Amniotic stem cell (primary cell): ENCODE results near the gene CYP1B1.

ENCODE experiments used
- DNase-seq: peaks from one replicate; lab custom pipeline; 2025; lab: John Stamatoyannopoulos, UW

CYP1B1 gene

GRCh38 chr2:38074764-38075506 is 1.0 kb downstream of the CYP1B1 start:
- no peak for DNase-seq

DNA sequence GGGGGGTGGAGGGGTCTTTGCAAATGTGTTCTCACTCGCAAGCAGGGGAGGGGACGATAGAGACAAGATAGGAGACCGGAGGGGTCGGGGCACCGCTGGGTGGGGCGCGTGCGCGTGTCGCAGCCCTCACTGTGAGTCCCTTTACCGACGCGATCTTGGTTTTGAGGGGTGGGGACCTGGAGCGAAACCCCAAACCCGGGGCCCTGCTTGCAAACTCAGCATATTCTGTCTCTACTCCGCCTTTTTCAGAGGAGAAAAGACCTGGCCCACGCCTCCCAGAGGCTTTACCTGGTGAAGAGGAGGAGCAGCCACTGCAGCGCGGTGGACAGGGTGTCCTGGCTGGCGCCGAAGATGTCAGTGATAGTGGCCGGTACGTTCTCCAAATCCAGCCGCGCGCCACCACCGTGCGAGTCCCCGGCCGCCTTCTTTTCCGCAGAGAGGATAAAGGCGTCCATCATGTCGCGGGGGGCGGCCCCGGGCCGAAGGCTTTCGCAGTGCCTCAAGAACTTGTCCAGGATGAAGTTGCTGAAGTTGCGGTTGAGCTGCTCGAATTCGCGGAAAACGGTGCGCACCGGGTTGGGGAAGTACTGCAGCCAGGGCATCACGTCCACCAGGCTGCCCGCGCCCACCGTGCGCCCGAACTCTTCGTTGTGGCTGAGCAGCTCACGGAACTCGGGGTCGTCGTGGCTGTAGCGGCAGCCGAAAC is 1.7 kb downstream of the CYP1B1 start:
- no peak for DNase-seq

GRCh38 chr2:38073211-38074057 is 2.5 kb downstream of the CYP1B1 start:
- no peak for DNase-seq

DNA sequence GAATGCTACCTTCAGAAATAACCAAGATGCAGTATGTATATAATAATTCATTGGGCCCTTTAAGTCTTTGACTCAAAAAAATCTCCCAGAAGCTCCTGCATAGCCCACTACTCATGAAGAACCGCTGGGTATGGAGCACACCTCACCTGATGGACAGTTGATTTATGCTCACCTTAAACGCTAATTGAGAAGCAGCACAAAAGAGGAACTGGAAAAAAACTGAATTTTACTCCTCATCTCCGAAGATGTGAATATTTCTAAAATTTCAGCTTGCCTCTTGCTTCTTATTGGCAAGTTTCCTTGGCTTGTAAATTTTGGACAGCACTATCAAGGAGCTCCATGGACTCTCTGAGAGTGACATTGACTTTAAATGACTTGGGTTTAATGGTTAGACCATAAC is 5.5 kb downstream of the CYP1B1 start:
- DNase-seq = no peak

- DNase-seq = no peak
These were observed 7.7 kb downstream of the CYP1B1 start for GRCh38 chr2:38068234-38068633.

DNA sequence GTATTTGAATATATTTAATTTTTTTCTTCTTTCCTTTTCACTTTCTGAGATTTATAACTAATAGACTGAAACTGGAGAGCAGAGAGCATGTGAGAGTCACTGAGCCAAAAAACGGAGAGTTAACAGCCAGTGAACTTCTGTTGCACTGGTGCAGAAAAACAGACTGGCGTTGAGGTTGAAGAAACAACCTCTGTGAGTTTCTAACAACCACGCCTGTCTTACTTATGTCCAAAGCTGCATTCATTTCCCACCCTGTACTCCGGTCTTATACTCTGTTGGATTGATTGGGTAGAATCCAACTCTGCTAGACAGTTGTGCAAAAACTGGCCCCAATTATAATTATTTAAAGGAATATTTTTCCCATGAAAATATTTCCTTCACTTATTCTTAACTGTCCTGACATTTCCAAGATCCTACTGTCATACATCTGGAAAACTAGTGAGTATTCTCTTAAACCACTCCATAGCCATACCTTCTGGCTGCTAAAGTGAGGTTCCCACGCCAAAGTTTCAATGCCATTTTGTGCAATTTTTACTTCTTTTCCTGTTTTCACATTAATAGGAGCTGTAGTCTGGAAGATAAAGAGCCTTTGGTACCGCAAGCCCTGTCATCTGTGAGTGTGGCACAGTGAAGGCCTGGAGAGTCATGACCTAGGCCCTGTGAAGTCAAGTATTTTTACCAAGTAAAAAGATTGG is 9.4 kb downstream of the CYP1B1 start:
- DNase-seq = no peak

GRCh38 chr2:38065502-38066135 is 10.3 kb downstream of the CYP1B1 start:
- no peak for DNase-seq

- no peak for DNase-seq
These were observed 11.0 kb downstream of the CYP1B1 start for GRCh38 chr2:38064801-38065501.

DNA sequence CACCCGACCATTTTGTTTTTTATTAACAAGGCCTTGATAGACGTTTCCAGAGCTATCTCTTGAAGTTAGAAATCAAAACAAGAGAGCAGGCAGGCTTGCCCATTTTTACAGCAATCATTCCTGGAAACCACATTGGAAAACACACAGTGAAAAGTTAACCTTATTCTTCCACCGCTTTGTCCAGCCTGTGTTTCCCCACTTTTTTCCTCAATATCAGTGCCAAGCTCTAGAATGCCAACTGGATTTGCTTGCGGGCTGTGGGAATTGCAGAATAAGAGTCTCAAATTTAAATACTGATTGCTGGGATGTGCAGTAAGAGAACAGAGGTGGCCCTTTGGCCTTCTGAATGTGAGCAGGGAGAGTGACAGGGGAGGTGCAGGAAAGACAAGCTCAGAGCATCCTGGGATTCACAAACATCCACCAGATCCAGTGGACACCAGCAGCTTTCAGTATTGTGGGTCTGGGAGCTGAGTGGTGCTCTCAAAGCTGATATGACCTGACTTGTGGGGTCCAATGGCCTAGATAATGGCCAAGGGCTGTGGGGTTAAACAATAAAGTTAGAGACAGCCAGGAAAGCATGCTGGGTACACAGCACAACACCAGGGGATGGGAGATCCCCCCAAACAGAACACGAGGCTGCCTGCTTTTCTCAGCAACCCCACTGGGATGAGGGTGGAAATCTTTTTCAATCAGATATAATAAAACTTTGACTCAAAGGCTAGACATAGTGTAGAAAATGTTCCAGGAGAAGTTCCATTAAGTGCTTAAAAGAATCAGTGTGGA is 15.5 kb downstream of the CYP1B1 start:
- DNase-seq = no peak

- DNase-seq = no peak
These were observed 18.1 kb downstream of the CYP1B1 start for GRCh38 chr2:38057651-38058410.

GRCh38 chr2:38056216-38056615 is 19.7 kb downstream of the CYP1B1 start:
- no peak for DNase-seq

- DNase-seq = no peak
These were observed 30.1 kb downstream of the CYP1B1 start for GRCh38 chr2:38045811-38046210.

DNA sequence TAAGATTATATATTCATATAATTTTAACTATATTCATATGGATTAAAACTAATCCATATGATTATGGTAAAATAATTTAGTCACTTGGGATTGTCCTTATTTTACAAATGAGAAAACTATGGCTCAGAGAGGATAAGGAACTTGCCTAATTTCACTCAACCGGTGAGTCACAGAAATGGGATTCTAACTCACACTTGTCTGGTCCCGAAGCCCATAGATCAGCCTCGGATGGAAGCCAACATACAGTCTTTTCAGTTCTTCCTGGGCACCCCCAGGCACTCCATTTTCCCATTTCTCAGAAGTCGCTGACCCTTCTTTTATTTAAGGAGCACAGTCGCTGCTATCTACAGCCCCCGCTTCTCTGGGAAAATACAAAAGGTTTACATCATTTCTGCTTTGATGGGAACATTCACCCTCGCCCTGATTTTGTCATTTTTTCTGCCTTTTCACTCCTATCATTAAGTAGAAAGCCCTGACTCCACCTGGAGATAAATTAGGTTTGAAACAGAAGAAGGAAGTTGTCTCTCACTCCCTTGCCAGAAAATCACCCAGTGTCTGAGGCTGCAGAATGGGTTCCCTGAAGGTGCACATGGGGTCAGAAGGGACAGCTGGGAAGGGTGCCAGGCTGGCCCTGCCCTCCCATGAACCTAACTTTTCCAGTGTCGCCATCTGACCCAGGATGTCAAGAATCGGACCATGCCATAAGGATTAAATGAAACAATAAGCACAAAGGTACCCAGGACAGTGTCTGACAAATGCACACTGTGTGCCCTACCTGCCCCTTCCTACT is 36.6 kb downstream of the CYP1B1 start:
- DNase-seq = no peak

GRCh38 chr2:38038682-38039081 is 37.3 kb downstream of the CYP1B1 start:
- DNase-seq = no peak

- no peak for DNase-seq
These were observed 38.0 kb downstream of the CYP1B1 start for GRCh38 chr2:38037757-38038621.

GRCh38 chr2:38037325-38037724 is 38.6 kb downstream of the CYP1B1 start:
- no peak for DNase-seq

DNA sequence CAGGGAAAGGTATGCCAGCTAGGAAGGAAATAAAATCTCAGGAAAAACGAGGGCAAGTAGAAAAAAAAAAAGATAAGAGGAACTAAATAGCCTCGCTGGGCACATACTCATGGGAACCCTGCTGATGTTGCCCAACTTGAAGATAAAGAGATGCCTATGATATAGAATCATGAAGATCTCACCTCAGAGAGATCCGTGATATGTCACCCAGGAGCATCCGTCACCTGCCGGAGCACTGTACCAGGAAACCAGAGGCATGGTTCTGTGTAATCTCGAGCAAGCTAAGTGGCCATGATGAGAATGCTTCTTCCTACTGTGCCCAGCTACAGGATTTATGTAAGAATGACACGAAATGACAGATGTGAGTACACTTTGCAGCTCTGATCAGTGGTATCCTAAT is 40.0 kb downstream of the CYP1B1 start:
- no peak for DNase-seq

DNA sequence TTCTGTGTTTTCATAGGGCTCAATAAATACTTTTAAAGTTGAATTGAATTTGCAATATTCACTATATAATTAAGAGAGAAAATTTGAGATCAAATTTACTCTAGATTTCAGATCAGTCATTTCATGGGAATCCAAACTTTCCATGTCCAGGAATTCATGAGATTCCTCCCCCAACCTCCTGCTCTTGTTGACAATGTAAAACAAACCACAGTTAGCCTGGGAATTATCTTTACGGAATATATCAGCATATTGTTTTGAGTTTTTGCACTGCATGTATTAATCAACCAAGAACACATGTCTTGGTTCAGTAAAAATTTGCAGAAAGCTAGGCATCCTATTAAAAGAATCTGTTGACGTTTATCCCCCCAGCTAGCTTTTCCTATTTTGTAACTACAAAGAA is 42.3 kb downstream of the CYP1B1 start:
- no peak for DNase-seq
